ENCODE results near the gene RDH11. TPM values are rescaled to one million over a fixed set of nuclear protein-coding genes. Genes with fewer than 3 reads are reported as not detected.

RDH11 gene, protein sequence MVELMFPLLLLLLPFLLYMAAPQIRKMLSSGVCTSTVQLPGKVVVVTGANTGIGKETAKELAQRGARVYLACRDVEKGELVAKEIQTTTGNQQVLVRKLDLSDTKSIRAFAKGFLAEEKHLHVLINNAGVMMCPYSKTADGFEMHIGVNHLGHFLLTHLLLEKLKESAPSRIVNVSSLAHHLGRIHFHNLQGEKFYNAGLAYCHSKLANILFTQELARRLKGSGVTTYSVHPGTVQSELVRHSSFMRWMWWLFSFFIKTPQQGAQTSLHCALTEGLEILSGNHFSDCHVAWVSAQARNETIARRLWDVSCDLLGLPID
- 138 and 212 TPM in 2 replicates for total RNA-seq

DNA sequence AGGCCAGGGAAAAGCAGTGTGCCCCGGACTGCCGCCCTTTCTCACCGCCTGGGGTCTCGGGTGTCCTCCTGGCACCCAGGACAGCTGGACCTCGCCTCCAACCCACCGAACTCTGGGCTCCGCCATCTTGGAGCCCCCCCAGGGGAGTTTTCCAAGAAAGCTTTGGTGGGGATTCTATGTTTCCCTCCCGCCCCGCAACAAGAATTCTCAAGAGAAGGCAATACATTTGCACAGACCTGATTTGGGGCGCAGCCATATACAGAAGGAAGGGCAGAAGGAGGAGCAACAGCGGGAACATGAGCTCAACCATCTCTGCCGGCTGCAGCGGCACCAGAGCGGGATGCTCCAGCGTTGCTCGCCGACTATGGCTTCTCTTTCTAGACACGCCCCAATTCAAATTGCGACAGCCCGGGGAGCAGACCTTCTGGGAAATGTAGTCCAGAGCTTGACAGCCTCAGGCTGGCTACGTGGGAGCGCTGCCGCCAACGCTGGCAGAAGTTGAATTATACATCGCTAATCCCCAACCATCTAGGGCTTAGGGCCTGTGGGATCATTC is at the start of gene RDH11:
Gene RDH11 (minus strand): TSS at position 371 of the 556 bp plus-strand sequence. CDS start 61 bp downstream, at position 310.
- peak within 1 kb of the TSS; percentile 81 for H3K4me3 ChIP-seq (ENCODE audit: low read depth, low read length)
- DNase-seq (ENCODE audit: low read depth), result peak; percentile 97
- no peak for TF ChIP-seq CTCF (IDR thresholded peaks at IDR 0.05; ENCODE audit: insufficient read depth, low read depth, low read length)

GRCh38 chr14:67744046-67744445 is 48.5 kb upstream of the RDH11 start:
- TF ChIP-seq CTCF (IDR thresholded peaks at IDR 0.05; ENCODE audit: insufficient read depth, low read depth, low read length), result no peak
- no peak overlapping the region for H3K4me3 ChIP-seq (ENCODE audit: low read depth, low read length)
- DNase-seq (ENCODE audit: low read depth), result no peak

- no peak for TF ChIP-seq CTCF (IDR thresholded peaks at IDR 0.05; ENCODE audit: insufficient read depth, low read depth, low read length)
- DNase-seq (ENCODE audit: low read depth), result peak; percentile 97
- H3K4me3 ChIP-seq (ENCODE audit: low read depth, low read length), result no peak overlapping the region
Observed at GRCh38 chr14:67738740-67739504, 43.4 kb upstream of the RDH11 start.

- H3K4me3 ChIP-seq (ENCODE audit: low read depth, low read length), result no peak overlapping the region
- DNase-seq (ENCODE audit: low read depth), result no peak
- no peak for TF ChIP-seq CTCF (IDR thresholded peaks at IDR 0.05; ENCODE audit: insufficient read depth, low read depth, low read length)
Observed at GRCh38 chr14:67736771-67737170, 41.2 kb upstream of the RDH11 start.

- no peak for DNase-seq (ENCODE audit: low read depth)
- TF ChIP-seq CTCF (IDR thresholded peaks at IDR 0.05; ENCODE audit: insufficient read depth, low read depth, low read length), result no peak
- no peak overlapping the region for H3K4me3 ChIP-seq (ENCODE audit: low read depth, low read length)
Observed at GRCh38 chr14:67735336-67736147, 40.0 kb upstream of the RDH11 start.

DNA sequence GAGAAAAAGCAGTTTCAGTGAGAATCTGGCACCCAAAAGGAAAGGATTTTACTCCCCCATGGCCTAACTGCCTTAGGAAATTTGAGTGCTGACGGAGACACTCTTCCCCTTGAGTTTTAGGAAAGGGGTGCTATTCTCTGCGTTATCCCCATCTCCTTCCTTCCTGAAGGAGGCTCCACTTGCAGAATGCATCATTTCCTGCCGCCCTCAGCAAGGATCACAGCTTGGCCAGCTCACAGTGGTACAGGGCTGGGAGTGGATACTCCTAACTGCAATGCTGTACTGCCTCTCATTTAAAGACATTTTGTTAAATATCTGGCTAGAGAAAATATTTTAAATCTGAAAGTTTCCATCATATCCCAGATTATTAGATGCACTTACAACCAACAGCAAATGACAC is 39.1 kb upstream of the RDH11 start:
- no peak for DNase-seq (ENCODE audit: low read depth)
- TF ChIP-seq CTCF (IDR thresholded peaks at IDR 0.05; ENCODE audit: insufficient read depth, low read depth, low read length), result no peak
- no peak overlapping the region for H3K4me3 ChIP-seq (ENCODE audit: low read depth, low read length)

All from fibroblast of villous mesenchyme (primary cell).